ENCODE data around the gene EPHA7.

Gene EPHA7

GRCh38 chr6:93392797-93393196 is 26.6 kb downstream of the EPHA7 start:
- no peak for DNase-seq

- DNase-seq: no peak
Measured at GRCh38 chr6:93391965-93392364, 27.4 kb downstream of the EPHA7 start.

GRCh38 chr6:93389192-93389591 is 30.2 kb downstream of the EPHA7 start:
- no peak for DNase-seq

- no peak for DNase-seq
Measured at GRCh38 chr6:93388070-93388469, 31.3 kb downstream of the EPHA7 start.

- no peak for DNase-seq
Measured at GRCh38 chr6:93376026-93376540, 43.3 kb downstream of the EPHA7 start.

- DNase-seq: no peak
Measured at GRCh38 chr6:93373445-93373844, 45.9 kb downstream of the EPHA7 start.

- DNase-seq: no peak
Measured at GRCh38 chr6:93371756-93372155, 47.6 kb downstream of the EPHA7 start.

GRCh38 chr6:93369586-93370134 is 49.7 kb downstream of the EPHA7 start:
- no peak for DNase-seq

- no peak for DNase-seq
Measured at GRCh38 chr6:93366506-93366905, 52.9 kb downstream of the EPHA7 start.

GRCh38 chr6:93365445-93365844 is 53.9 kb downstream of the EPHA7 start:
- DNase-seq: no peak

GRCh38 chr6:93358435-93358834 is 60.9 kb downstream of the EPHA7 start:
- DNase-seq: no peak

- DNase-seq: no peak
Measured at GRCh38 chr6:93352604-93353003, 66.8 kb downstream of the EPHA7 start.

- no peak for DNase-seq
Measured at GRCh38 chr6:93351222-93351621, 68.1 kb downstream of the EPHA7 start.

- DNase-seq: no peak
Measured at GRCh38 chr6:93350774-93351173, 68.6 kb downstream of the EPHA7 start.

GRCh38 chr6:93344333-93344835 is 75.0 kb downstream of the EPHA7 start:
- DNase-seq: no peak

GRCh38 chr6:93343476-93343875 is 75.9 kb downstream of the EPHA7 start:
- no peak for DNase-seq

- DNase-seq: no peak
Measured at GRCh38 chr6:93341900-93342613, 77.3 kb downstream of the EPHA7 start.

- no peak for DNase-seq
Measured at GRCh38 chr6:93337772-93338394, 81.5 kb downstream of the EPHA7 start.

- DNase-seq: no peak
Measured at GRCh38 chr6:93337014-93337413, 82.3 kb downstream of the EPHA7 start.

GRCh38 chr6:93329301-93330000 is 89.9 kb downstream of the EPHA7 start:
- no peak for DNase-seq

GRCh38 chr6:93327857-93328256 is 91.5 kb downstream of the EPHA7 start:
- DNase-seq: no peak

- DNase-seq: no peak
Measured at GRCh38 chr6:93325761-93326160, 93.6 kb downstream of the EPHA7 start.

GRCh38 chr6:93323630-93324029 is 95.7 kb downstream of the EPHA7 start:
- DNase-seq: no peak

All from right forelimb (tissue), 1 donor.